Measurements from ENCODE around the gene OVCH2. TPM values are rescaled to one million over a fixed set of nuclear protein-coding genes. Genes with fewer than 3 reads are reported as not detected.

OVCH2 gene
- 0.34 and 10.7 TPM in 2 replicates for total RNA-seq

GRCh38 chr11:7706377-7706776, at the start of gene OVCH2:
OVCH2 (minus strand) TSS chr11:7706477; CDS start chr11:7706394, 83 bp downstream.

GRCh38 chr11:7672960-7673723, 33.1 kb downstream of the OVCH2 start, which contains the start of gene CYB5R2:
CYB5R2 (minus strand) TSS chr11:7673500; CDS start chr11:7672825, 675 bp downstream.

Other genes starting within 250 kb of the OVCH2 start
- gene OLFML1, start 221.0 kb downstream of the OVCH2 start, total RNA-seq: not detected in 2 replicates
- gene PPFIBP2, start 192.5 kb downstream of the OVCH2 start, total RNA-seq: 21.5 and 35.0 TPM in 2 replicates
- 8.9 and 25.6 TPM in 2 replicates for gene CYB5R2, start 33.0 kb downstream of the OVCH2 start, total RNA-seq
- under 0.01 and 3.0 TPM in 2 replicates for gene OR5P2, start 90.5 kb upstream of the OVCH2 start, total RNA-seq
- gene OR5P3, start 124.4 kb upstream of the OVCH2 start, total RNA-seq: under 0.01 and 4.1 TPM in 2 replicates
- gene OR10A6, start 224.8 kb upstream of the OVCH2 start, total RNA-seq: 0.07 TPM in 1 of 2 replicates, not detected in the other
- not detected in 2 replicates for gene OR10A3, start 235.2 kb upstream of the OVCH2 start, total RNA-seq

Measured in nasal cavity respiratory epithelium epithelial cell of viscerocranial mucosa (primary cell).